Keratinocyte (primary cell): ENCODE results near the gene TRPV5. TPM values are rescaled to one million over a fixed set of nuclear protein-coding genes. Genes with fewer than 3 reads are reported as not detected.

ENCODE experiments used
- DNase-seq: peaks from one replicate; pipeline ENCODE4 v3.0.0-alpha.2; 2011; ENCODE audit warnings: low read depth, missing footprints, low spot score
- FAIRE-seq: peaks from 2 replicates; lab custom pipeline; 2011; peaks lifted over from hg19 to GRCh38; lab: Jason Lieb, UNC
- H2AFZ ChIP-seq: 2 replicates; pipeline ENCODE4 v1.6.0; 2012; ENCODE audit warnings: low read length, control low read depth, inconsistent platforms; ENCODE audit not compliant: control insufficient read depth
- H3K27ac ChIP-seq: 2 replicates; pipeline ENCODE4 v1.5.1; 2011; ENCODE audit warnings: low read length; ENCODE audit not compliant: control insufficient read depth, insufficient read depth
- H3K27me3 ChIP-seq: 3 replicates; pipeline ENCODE4 v1.6.0; 2011; ENCODE audit warnings: low read length; ENCODE audit not compliant: control insufficient read depth, insufficient read depth; ENCODE audit errors: extremely low read depth
- H3K36me3 ChIP-seq, 2 experiments: 2 replicates in 1 of 2; 3 replicates in 1 of 2; pipeline ENCODE4 v1.5.1; 2011; ENCODE audit warnings: low read length in 2 of 2, mild to moderate bottlenecking in 1 of 2; ENCODE audit not compliant: control insufficient read depth in 2 of 2, insufficient read depth in 2 of 2; ENCODE audit errors: extremely low read depth in 1 of 2
- H3K4me1 ChIP-seq: 3 replicates; pipeline ENCODE4 v1.5.1; 2011; ENCODE audit warnings: low read length; ENCODE audit not compliant: control insufficient read depth, insufficient read depth; ENCODE audit errors: extremely low read depth
- H3K4me2 ChIP-seq: 3 replicates; pipeline ENCODE4 v1.6.0; 2011; ENCODE audit warnings: low read depth, low read length; ENCODE audit not compliant: control insufficient read depth, insufficient read depth; ENCODE audit errors: extremely low read depth
- H3K4me3 ChIP-seq, 3 experiments: fragments of 200-600 bp in 1 of 3; sonication (generic) in 1 of 3; 2 replicates in 2 of 3; 3 replicates in 1 of 3; pipeline ENCODE4 v1.5.1; 2011 to 2016; ENCODE audit warnings: low read length in 3 of 3, mild to moderate bottlenecking in 3 of 3, control low read depth in 2 of 3, inconsistent platforms in 1 of 3, low read depth in 1 of 3, mixed read lengths in 1 of 3, mixed run types in 1 of 3, moderate library complexity in 1 of 3; ENCODE audit not compliant: control insufficient read depth in 2 of 3, insufficient read depth in 2 of 3; ENCODE audit errors: extremely low read depth in 1 of 3
- H3K79me2 ChIP-seq: 2 replicates; pipeline ENCODE4 v1.6.0; 2012; ENCODE audit warnings: low read length; ENCODE audit not compliant: control insufficient read depth, insufficient read depth
- H3K9ac ChIP-seq: 3 replicates; pipeline ENCODE4 v1.6.0; 2011; ENCODE audit warnings: low read length; ENCODE audit not compliant: control insufficient read depth, insufficient read depth; ENCODE audit errors: extremely low read depth
- H3K9me1 ChIP-seq: 3 replicates; pipeline ENCODE4 v1.6.0; 2011; ENCODE audit warnings: low read length; ENCODE audit not compliant: control insufficient read depth, insufficient read depth; ENCODE audit errors: extremely low read depth
- H3K9me3 ChIP-seq: 2 replicates; pipeline ENCODE4 v1.5.1; 2012; ENCODE audit warnings: low read depth, low read length; ENCODE audit not compliant: control insufficient read depth
- H4K20me1 ChIP-seq: 3 replicates; pipeline ENCODE4 v1.6.0; 2011; ENCODE audit warnings: low read length; ENCODE audit not compliant: control insufficient read depth, insufficient read depth; ENCODE audit errors: extremely low read depth
- EZH2 ChIP-seq: IDR thresholded peaks from one replicate; pipeline ENCODE4 v1.6.1; 2012; ENCODE audit warnings: inconsistent platforms, mild to moderate bottlenecking, low read length, moderate library complexity
- dilution Hi-C: fragments of 300-500 bp; cut with MboI; formaldehyde crosslinking; loops from one replicate; pipeline ENCODE4 v1.7.0; 2020; ENCODE audit warnings: low sequenced_read_pairs; ENCODE audit not compliant: extremely low pct_ligation_motif_present
- polyA plus RNA-seq, 5 experiments: library from polyadenylated mRNA; depleted of rRNA in 3 of 5; stranded (reverse) in 3 of 5; stranded (forward) in 1 of 5; unstranded in 1 of 5; fragments of >200 nt; gene quantifications; 1 replicate in 1 of 5; 2 replicates in 3 of 5; 3 replicates in 1 of 5; pipeline versions ENCODE4 v1.2.1 to v1.2.3, GENCODE V29; 2011 to 2012; ENCODE audit warnings: missing spikeins in 2 of 5, low read depth in 1 of 5, low replicate concordance in 1 of 5
- TF ChIP-seq, protein P1 (sequence below), 3 experiments: IDR thresholded peaks in 1 of 3; conservative IDR thresholded peaks in 1 of 3; optimal IDR thresholded peaks in 1 of 3; 2 replicates in 2 of 3; 3 replicates in 1 of 3; pipeline versions ENCODE3 to v1.5.1; 2011; ENCODE audit warnings: low read length in 3 of 3, mild to moderate bottlenecking in 3 of 3, moderate library complexity in 2 of 3, control low read depth in 1 of 3, inconsistent platforms in 1 of 3; ENCODE audit not compliant: insufficient read depth in 2 of 3; ENCODE audit errors: extremely low read depth in 1 of 3

Gene TRPV5
- polyA plus RNA-seq, 1 donor (not counting 4 experiments of a cell fraction or from before 2014, with no cell fraction given), result not detected

DNA sequence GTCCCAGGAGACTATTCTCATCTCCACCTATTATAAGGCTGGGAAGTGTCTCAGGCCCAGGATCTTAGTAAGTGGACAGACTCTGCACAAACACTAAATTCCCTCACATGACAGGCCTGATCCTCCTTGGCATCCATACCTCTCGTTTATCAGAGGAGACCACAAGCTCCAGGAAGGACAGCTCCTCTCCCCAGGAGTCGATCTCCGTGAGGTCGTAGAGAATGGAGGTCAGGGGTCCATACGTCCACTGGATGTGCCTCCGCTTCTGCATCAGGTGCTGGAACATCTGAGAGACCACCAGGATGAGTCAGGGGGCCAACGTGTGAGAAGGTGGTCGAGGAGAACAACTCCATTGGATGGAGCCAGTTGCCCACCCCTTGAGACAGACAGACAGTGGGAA is 5.6 kb downstream of the TRPV5 start:
- dilution Hi-C loops, result no loop called here
- no peak for FAIRE-seq
- TF ChIP-seq, protein P1, sequence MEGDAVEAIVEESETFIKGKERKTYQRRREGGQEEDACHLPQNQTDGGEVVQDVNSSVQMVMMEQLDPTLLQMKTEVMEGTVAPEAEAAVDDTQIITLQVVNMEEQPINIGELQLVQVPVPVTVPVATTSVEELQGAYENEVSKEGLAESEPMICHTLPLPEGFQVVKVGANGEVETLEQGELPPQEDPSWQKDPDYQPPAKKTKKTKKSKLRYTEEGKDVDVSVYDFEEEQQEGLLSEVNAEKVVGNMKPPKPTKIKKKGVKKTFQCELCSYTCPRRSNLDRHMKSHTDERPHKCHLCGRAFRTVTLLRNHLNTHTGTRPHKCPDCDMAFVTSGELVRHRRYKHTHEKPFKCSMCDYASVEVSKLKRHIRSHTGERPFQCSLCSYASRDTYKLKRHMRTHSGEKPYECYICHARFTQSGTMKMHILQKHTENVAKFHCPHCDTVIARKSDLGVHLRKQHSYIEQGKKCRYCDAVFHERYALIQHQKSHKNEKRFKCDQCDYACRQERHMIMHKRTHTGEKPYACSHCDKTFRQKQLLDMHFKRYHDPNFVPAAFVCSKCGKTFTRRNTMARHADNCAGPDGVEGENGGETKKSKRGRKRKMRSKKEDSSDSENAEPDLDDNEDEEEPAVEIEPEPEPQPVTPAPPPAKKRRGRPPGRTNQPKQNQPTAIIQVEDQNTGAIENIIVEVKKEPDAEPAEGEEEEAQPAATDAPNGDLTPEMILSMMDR (optimal IDR thresholded peaks at IDR 0.05 in 1 of 3, IDR thresholded peaks at IDR 0.05 in 1 of 3, conservative IDR thresholded peaks at IDR 0.05 in 1 of 3; ENCODE audit: extremely low read depth in 1 of 3, insufficient read depth in 2 of 3, low read length in 3 of 3), result no peak
- no peak for TF ChIP-seq EZH2

DNA sequence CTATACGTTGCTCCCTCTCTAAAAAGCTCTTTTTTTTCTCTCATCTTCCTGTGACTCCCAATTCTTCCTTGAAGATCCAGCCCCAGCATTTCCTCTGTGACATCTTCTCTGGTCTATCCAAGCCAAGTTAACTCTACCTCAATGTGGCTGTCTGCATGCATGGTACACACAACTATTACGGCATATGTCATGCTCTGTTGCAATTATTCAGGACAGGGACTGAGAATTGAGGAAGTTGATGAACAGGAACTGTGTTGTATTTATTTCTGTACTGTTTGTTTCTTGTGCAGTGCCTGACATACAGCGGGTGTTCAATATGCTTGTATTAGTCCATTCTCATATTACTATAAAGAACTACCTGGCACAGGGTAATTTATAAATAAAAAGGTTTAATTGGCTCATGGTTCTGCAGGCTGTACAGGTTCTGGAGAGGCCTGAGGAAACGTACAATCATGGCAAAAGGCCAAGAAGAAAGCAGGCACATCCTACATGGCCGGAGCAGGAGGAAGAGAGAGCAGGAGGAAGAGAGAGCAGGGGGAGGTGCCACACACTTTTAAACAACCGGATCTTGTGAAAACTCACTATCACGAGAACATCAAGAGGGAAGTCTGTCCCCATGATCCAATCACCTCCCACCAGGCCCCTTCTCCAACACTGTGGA is 6.3 kb downstream of the TRPV5 start:
- Histone ChIP-seq H3K4me3 (no peak overlapping the region), H3K36me3 (no peaks in the 10 kb centered on the region), H3K27ac (no peak overlapping the region), H3K27me3 (no peaks in the 10 kb centered on the region), H3K4me2 (no peak overlapping the region), H3K4me1 (no peaks in the 10 kb centered on the region), H3K9me3 (no peaks in the 10 kb centered on the region), H3K79me2 (no peaks in the 10 kb centered on the region), H2AFZ (no peak overlapping the region), H3K9me1 (no peaks in the 10 kb centered on the region), H3K9ac (no peak overlapping the region), H4K20me1 (no peaks in the 10 kb centered on the region)
- TF ChIP-seq EZH2, result no peak
- TF ChIP-seq, protein P1 (optimal IDR thresholded peaks at IDR 0.05 in 1 of 3, IDR thresholded peaks at IDR 0.05 in 1 of 3, conservative IDR thresholded peaks at IDR 0.05 in 1 of 3; ENCODE audit: extremely low read depth in 1 of 3, insufficient read depth in 2 of 3, low read length in 3 of 3), result no peak
- DNase-seq (no peak), FAIRE-seq (no peak)
- dilution Hi-C loops, result no loop called here

More for the DNA sequence above, 5.6 kb downstream of the TRPV5 start:
- H3K27me3 ChIP-seq, result no peaks in the 10 kb centered on the region
- no peak overlapping the region for H3K4me2 ChIP-seq
- H4K20me1 ChIP-seq, result no peaks in the 10 kb centered on the region
- H3K4me1 ChIP-seq, result no peaks in the 10 kb centered on the region
- no peak overlapping the region for H2AFZ ChIP-seq
- H3K9me3 ChIP-seq, result no peaks in the 10 kb centered on the region
- H3K79me2 ChIP-seq, result no peaks in the 10 kb centered on the region
- H3K4me3 ChIP-seq, result no peak overlapping the region
- no peaks in the 10 kb centered on the region for H3K36me3 ChIP-seq
- DNase-seq, result no peak
- H3K9ac ChIP-seq, result no peak overlapping the region
- H3K27ac ChIP-seq, result no peak overlapping the region
- no peaks in the 10 kb centered on the region for H3K9me1 ChIP-seq
